A549 (cell line): ENCODE results near the gene AUTS2.

Experiments used
- CTCF ChIP-seq: fragments of >200 bp; sonication (Bioruptor Twin); formaldehyde crosslinking; IDR thresholded peaks from 3 replicates; pipeline ENCODE4 v1.5.1; 2016
- EP300 ChIP-seq, 2 experiments: fragments of >200 bp; sonication (Bioruptor Twin); formaldehyde crosslinking; IDR thresholded peaks; 2 replicates in 1 of 2; 3 replicates in 1 of 2; pipeline ENCODE4 v1.6.1; 2016 to 2017
- MYC ChIP-seq: IDR thresholded peaks from 2 replicates; pipeline ENCODE4 v1.6.1; 2012; ENCODE audit warnings: mild to moderate bottlenecking, inconsistent platforms, low read length, improper control_type of control experiment, borderline replicate concordance
- POLR2A ChIP-seq: IDR thresholded peaks from 2 replicates; pipeline ENCODE4 v1.6.1; 2012; ENCODE audit warnings: mild to moderate bottlenecking, low read length

GRCh38 chr7:70484255-70484654, 886.0 kb downstream of the AUTS2 start:
- no peak for TF ChIP-seq CTCF
- TF ChIP-seq POLR2A: no peak
- TF ChIP-seq EP300 (IDR thresholded peaks at IDR 0.05): no peak
- no peak for TF ChIP-seq MYC
